ENCODE measurements around the gene SUSD5. TPM values are rescaled to one million over a fixed set of nuclear protein-coding genes. Genes with fewer than 3 reads are reported as not detected.

The SUSD5 gene
- total and polyA plus RNA-seq, 2 experiments from 2014 or later: 1.4 to 3.6 TPM

GRCh38 chr3:33173672-33174071 is 44.9 kb downstream of the SUSD5 start (continued):
- TF ChIP-seq ZNF462 (CRISPR knock-in tag; IDR thresholded peaks at IDR 0.05) (no peak), CTCF (conservative IDR thresholded peaks at IDR 0.05; ENCODE audit: low read depth in 2 of 2) (no peak), STAT1 (IDR thresholded peaks at IDR 0.05; ENCODE audit: unreplicated experiment) (no peak), ZNF331 (CRISPR knock-in tag; IDR thresholded peaks at IDR 0.05; ENCODE audit: low read depth) (no peak), ETS1 (IDR thresholded peaks at IDR 0.05) (no peak), ZNF114 (CRISPR knock-in tag; IDR thresholded peaks at IDR 0.05) (no peak), NANOG (IDR thresholded peaks at IDR 0.05; ENCODE audit: borderline replicate concordance) (no peak)

GRCh38 chr3:33173103-33173502 is 45.5 kb downstream of the SUSD5 start:
- Mint-ChIP-seq H3K27me3 (ENCODE audit: insufficient read depth, low read depth, poor library complexity) (peaks cover 2% of the 10 kb centered on the region), H3K4me3 (no peak overlapping the region), H3K9me3 (no peaks in the 10 kb centered on the region), H3K36me3 (ENCODE audit: low read depth) (no peaks in the 10 kb centered on the region), H3K4me1 (no peaks in the 10 kb centered on the region), H3K27ac (no peak overlapping the region)
- no peak for ATAC-seq
- Histone ChIP-seq H3K4me1 (ENCODE audit: insufficient read depth) (no peaks in the 10 kb centered on the region), H3F3A (replicated peaks; ENCODE audit: low read depth) (no peaks in the 10 kb centered on the region), H3K27me3 (ENCODE audit: insufficient read depth) (no peaks in the 10 kb centered on the region), H2AFZ (no peak overlapping the region), H3K36me3 (ENCODE audit: insufficient read depth) (no peaks in the 10 kb centered on the region), H3K9me2 (ENCODE audit: insufficient read depth) (no peaks in the 10 kb centered on the region), H3K27ac (ENCODE audit: low read depth) (no peak overlapping the region), H3K4me2 (no peak overlapping the region), H4K20me1 (replicated peaks; ENCODE audit: insufficient read depth) (no peaks in the 10 kb centered on the region), H3K79me2 (replicated peaks; ENCODE audit: insufficient read depth) (no peaks in the 10 kb centered on the region), H3K4me3 (no peak overlapping the region)
- DNase-seq (ENCODE audit: low spot score): no peak
- TF ChIP-seq EZH2phosphoT487 (IDR thresholded peaks at IDR 0.05; ENCODE audit: unreplicated experiment) (no peak), ZNF331 (CRISPR knock-in tag; IDR thresholded peaks at IDR 0.05; ENCODE audit: low read depth) (no peak), JUNB (IDR thresholded peaks at IDR 0.05; ENCODE audit: unreplicated experiment) (no peak)

All from GM23338 (cell line).